ENCODE measurements around the gene NAA30. TPM values are rescaled to one million over a fixed set of nuclear protein-coding genes. Genes with fewer than 3 reads are reported as not detected.

Gene NAA30
- total RNA-seq, 1 donor from 2014 or later: 24.2 TPM

GRCh38 chr14:57420986-57421385 is 30.6 kb downstream of the NAA30 start:
- Histone ChIP-seq H3K4me1 (no peaks in the 10 kb centered on the region), H3K9me3 (replicated peaks) (no peaks in the 10 kb centered on the region), H3K27me3 (ENCODE audit: low read depth) (no peaks in the 10 kb centered on the region), H3K4me3 (no peak overlapping the region), H3K36me3 (no peaks in the 10 kb centered on the region), H3K27ac (replicated peaks) (no peak overlapping the region)
- intact Hi-C loops (cut with micrococcal nuclease): no loop called here
- TF ChIP-seq CTCF (IDR thresholded peaks at IDR 0.05; ENCODE audit: borderline replicate concordance): no peak
- DNase-seq: no peak

- no peak for TF ChIP-seq CTCF (IDR thresholded peaks at IDR 0.05; ENCODE audit: borderline replicate concordance)
- intact Hi-C loops (cut with micrococcal nuclease): no loop called here
These were observed 45.5 kb downstream of the NAA30 start for GRCh38 chr14:57435923-57436322.

GRCh38 chr14:57461777-57462320 is 71.5 kb downstream of the NAA30 start:
- Histone ChIP-seq H3K4me1 (no peaks in the 10 kb centered on the region), H3K27me3 (ENCODE audit: low read depth) (no peaks in the 10 kb centered on the region), H3K36me3 (no peaks in the 10 kb centered on the region), H3K9me3 (replicated peaks) (peaks cover under 1% of the 10 kb centered on the region), H3K4me3 (no peak overlapping the region), H3K27ac (replicated peaks) (no peak overlapping the region)
- TF ChIP-seq CTCF (IDR thresholded peaks at IDR 0.05; ENCODE audit: borderline replicate concordance): no peak
- intact Hi-C loops (cut with micrococcal nuclease): no loop called here
- no peak for DNase-seq

More at GRCh38 chr14:57435923-57436322, 45.5 kb downstream of the NAA30 start:
- no peaks in the 10 kb centered on the region for H3K36me3 ChIP-seq
- no peak overlapping the region for H3K4me3 ChIP-seq
- H3K4me1 ChIP-seq: no peaks in the 10 kb centered on the region
- DNase-seq: no peak
- H3K27me3 ChIP-seq (ENCODE audit: low read depth): no peaks in the 10 kb centered on the region
- H3K9me3 ChIP-seq (replicated peaks): peaks cover 18% of the 10 kb centered on the region
- no peak overlapping the region for H3K27ac ChIP-seq (replicated peaks)

- Histone ChIP-seq H3K9me3 (replicated peaks) (no peaks in the 10 kb centered on the region), H3K27me3 (ENCODE audit: low read depth) (no peaks in the 10 kb centered on the region), H3K27ac (replicated peaks) (no peak overlapping the region), H3K4me1 (no peaks in the 10 kb centered on the region), H3K4me3 (no peak overlapping the region), H3K36me3 (no peaks in the 10 kb centered on the region)
- no peak for TF ChIP-seq CTCF (IDR thresholded peaks at IDR 0.05; ENCODE audit: borderline replicate concordance)
- intact Hi-C loops (cut with micrococcal nuclease): no loop called here
- no peak for DNase-seq
These were observed 72.2 kb downstream of the NAA30 start for GRCh38 chr14:57462551-57462950.

GRCh38 chr14:57464008-57464730 is 73.8 kb downstream of the NAA30 start:
- Histone ChIP-seq H3K4me3 (no peak overlapping the region), H3K4me1 (no peaks in the 10 kb centered on the region), H3K36me3 (no peaks in the 10 kb centered on the region), H3K9me3 (replicated peaks) (no peaks in the 10 kb centered on the region), H3K27me3 (ENCODE audit: low read depth) (no peaks in the 10 kb centered on the region), H3K27ac (replicated peaks) (no peak overlapping the region)
- no peak for DNase-seq
- no peak for TF ChIP-seq CTCF (IDR thresholded peaks at IDR 0.05; ENCODE audit: borderline replicate concordance)
- intact Hi-C loops (cut with micrococcal nuclease): no loop called here

Other genes starting within 250 kb of the NAA30 start
- gene EXOC5, start 121.7 kb upstream of the NAA30 start, total RNA-seq: 57.0 TPM
- gene AP5M1, start 121.6 kb upstream of the NAA30 start, total RNA-seq: 49.1 TPM
- gene CCDC198, start 103.3 kb downstream of the NAA30 start, total RNA-seq: not detected

Measured in left ventricle myocardium inferior (tissue), 1 donor.